ENCODE data around the gene TRMU. TPM values are rescaled to one million over a fixed set of nuclear protein-coding genes. Genes with fewer than 3 reads are reported as not detected.

Gene TRMU
- total and polyA plus RNA-seq, 2 of the 4 experiments (the other 2 are of a cell fraction) = 19.0 to 36.4 TPM

DNA sequence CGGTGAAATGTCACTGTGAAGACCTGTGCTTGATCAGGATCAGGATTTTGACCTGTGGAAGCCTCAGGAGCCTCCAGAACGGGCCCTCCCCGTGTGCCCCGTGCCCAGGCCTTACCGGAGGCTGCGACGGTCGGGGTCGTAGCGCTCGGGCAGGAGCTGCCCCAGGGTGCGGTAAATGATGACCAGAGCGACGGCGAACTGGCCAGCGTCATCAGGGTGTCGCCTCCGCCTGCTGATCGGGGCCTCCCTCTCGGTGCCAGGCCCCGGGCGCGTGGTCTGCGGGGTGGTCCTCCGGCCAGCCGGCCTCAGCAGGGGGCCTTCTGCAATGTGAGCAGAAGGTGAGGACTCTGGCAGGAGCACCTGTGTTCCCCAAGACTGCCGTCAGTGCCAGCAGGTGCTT is 46.2 kb downstream of the TRMU start:
- peaks cover 12% of the 10 kb centered on the region; the same call in 1 of the 2 replicates for H3K27me3 ChIP-seq (ENCODE audit: control insufficient read depth, insufficient read depth, low read length)
- intact Hi-C loops (cut with micrococcal nuclease) (no loop called here), in situ Hi-C loops (cut with MboI; ENCODE audit: low sequenced_read_pairs) (no loop called here), dilution Hi-C loops (cut with HindIII; ENCODE audit: low sequenced_read_pairs, unreplicated experiment) (no loop called here)
- H3K18ac ChIP-seq (ENCODE audit: low read depth, low read length) = no peak overlapping the region
- no peak overlapping the region for H3K4me3 ChIP-seq (ENCODE audit: insufficient read depth, low read depth, low read length)
- ATAC-seq (ENCODE audit: low read depth) (no peak), DNase-seq (no peak)
- CTCF ChIA-PET = no interaction called here
- H3K27ac ChIP-seq (ENCODE audit: insufficient read depth, low read length) = no peak overlapping the region
- no peaks in the 10 kb centered on the region; the same call in 1 of the 2 replicates for H3K4me1 ChIP-seq (ENCODE audit: control insufficient read depth, insufficient read depth, low read length)
- no peak overlapping the region for H3K4ac ChIP-seq (ENCODE audit: low read depth, low read length)
- no peak overlapping the region for H2AK5ac ChIP-seq (ENCODE audit: low read depth, low read length)
- H4K20me1 ChIP-seq (ENCODE audit: insufficient read depth, low read length) = no peaks in the 10 kb centered on the region
- H4K8ac ChIP-seq (ENCODE audit: low read depth in 2 of 2, low read length in 2 of 2) = no peak overlapping the region
- no peaks in the 10 kb centered on the region for H3K79me1 ChIP-seq (ENCODE audit: low read depth in 1 of 2, low read length in 2 of 2)
- no peak overlapping the region for H4K5ac ChIP-seq (ENCODE audit: low read depth, low read length)
- H3K36me3 ChIP-seq (ENCODE audit: control insufficient read depth, insufficient read depth, low read length) = no peaks in the 10 kb centered on the region
- H3K9me3 ChIP-seq (ENCODE audit: control insufficient read depth, insufficient read depth, low read length) = no peaks in the 10 kb centered on the region
- H2BK5ac ChIP-seq (ENCODE audit: low read depth, low read length, poor library complexity, severe bottlenecking) = no peak overlapping the region
- H2BK15ac ChIP-seq (ENCODE audit: low read depth, low read length) = no peak overlapping the region
- no peak overlapping the region for H2BK20ac ChIP-seq (ENCODE audit: low read depth, low read length)
- TF ChIP-seq MAZ (IDR thresholded peaks at IDR 0.05; ENCODE audit: borderline replicate concordance, low read depth, low read length) (no peak), MXI1 (IDR thresholded peaks at IDR 0.05; ENCODE audit: borderline replicate concordance, low read depth, low read length) (no peak), NFE2L2 (IDR thresholded peaks at IDR 0.05; ENCODE audit: low read depth, low read length) (no peak), SMC3 (IDR thresholded peaks at IDR 0.05; ENCODE audit: low read depth, low read length) (no peak), RAD21 (IDR thresholded peaks at IDR 0.05; ENCODE audit: low read length) (no peak), RCOR1 (IDR thresholded peaks at IDR 0.05; ENCODE audit: insufficient replicate concordance, low read length) (no peak), BHLHE40 (IDR thresholded peaks at IDR 0.05; ENCODE audit: low read depth, low read length) (no peak), RFX5 (IDR thresholded peaks at IDR 0.05; ENCODE audit: low read depth, low read length) (no peak), MAFK (IDR thresholded peaks at IDR 0.05; ENCODE audit: low read depth, low read length) (no peak), POLR2A (IDR thresholded peaks at IDR 0.05; ENCODE audit: low read depth, low read length) (no peak), FOS (IDR thresholded peaks at IDR 0.05; ENCODE audit: low read depth, low read length) (no peak), CHD1 (IDR thresholded peaks at IDR 0.05; ENCODE audit: low read depth, low read length) (no peak), CEBPB (IDR thresholded peaks at IDR 0.05; ENCODE audit: low read depth, low read length) (no peak)
- TF ChIP-seq, protein P1, sequence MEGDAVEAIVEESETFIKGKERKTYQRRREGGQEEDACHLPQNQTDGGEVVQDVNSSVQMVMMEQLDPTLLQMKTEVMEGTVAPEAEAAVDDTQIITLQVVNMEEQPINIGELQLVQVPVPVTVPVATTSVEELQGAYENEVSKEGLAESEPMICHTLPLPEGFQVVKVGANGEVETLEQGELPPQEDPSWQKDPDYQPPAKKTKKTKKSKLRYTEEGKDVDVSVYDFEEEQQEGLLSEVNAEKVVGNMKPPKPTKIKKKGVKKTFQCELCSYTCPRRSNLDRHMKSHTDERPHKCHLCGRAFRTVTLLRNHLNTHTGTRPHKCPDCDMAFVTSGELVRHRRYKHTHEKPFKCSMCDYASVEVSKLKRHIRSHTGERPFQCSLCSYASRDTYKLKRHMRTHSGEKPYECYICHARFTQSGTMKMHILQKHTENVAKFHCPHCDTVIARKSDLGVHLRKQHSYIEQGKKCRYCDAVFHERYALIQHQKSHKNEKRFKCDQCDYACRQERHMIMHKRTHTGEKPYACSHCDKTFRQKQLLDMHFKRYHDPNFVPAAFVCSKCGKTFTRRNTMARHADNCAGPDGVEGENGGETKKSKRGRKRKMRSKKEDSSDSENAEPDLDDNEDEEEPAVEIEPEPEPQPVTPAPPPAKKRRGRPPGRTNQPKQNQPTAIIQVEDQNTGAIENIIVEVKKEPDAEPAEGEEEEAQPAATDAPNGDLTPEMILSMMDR (conservative IDR thresholded peaks at IDR 0.05; ENCODE audit: low read depth, low read length) = no peak
- TF ChIP-seq, protein P2, sequence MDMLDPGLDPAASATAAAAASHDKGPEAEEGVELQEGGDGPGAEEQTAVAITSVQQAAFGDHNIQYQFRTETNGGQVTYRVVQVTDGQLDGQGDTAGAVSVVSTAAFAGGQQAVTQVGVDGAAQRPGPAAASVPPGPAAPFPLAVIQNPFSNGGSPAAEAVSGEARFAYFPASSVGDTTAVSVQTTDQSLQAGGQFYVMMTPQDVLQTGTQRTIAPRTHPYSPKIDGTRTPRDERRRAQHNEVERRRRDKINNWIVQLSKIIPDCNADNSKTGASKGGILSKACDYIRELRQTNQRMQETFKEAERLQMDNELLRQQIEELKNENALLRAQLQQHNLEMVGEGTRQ (IDR thresholded peaks at IDR 0.05; ENCODE audit: low read depth, low read length) = no peak
- TF ChIP-seq, protein P3, sequence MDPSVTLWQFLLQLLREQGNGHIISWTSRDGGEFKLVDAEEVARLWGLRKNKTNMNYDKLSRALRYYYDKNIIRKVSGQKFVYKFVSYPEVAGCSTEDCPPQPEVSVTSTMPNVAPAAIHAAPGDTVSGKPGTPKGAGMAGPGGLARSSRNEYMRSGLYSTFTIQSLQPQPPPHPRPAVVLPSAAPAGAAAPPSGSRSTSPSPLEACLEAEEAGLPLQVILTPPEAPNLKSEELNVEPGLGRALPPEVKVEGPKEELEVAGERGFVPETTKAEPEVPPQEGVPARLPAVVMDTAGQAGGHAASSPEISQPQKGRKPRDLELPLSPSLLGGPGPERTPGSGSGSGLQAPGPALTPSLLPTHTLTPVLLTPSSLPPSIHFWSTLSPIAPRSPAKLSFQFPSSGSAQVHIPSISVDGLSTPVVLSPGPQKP (IDR thresholded peaks at IDR 0.05; ENCODE audit: borderline replicate concordance, low read depth, low read length) = no peak
- 87% methylated on average over 20 of the region's 27 CpGs; no CpG with 5 or more reads in 1 of the 2 experiments for WGBS, 2 experiments (ENCODE audit: extremely low coverage in 2 of 2, insufficient read length in 1 of 2)
- H2AK9ac ChIP-seq (replicated peaks; ENCODE audit: low read depth, low read length, poor library complexity) = no peak overlapping the region
- no peaks in the 10 kb centered on the region for H3K9me1 ChIP-seq (ENCODE audit: insufficient read depth, low read length)
- H4K91ac ChIP-seq (ENCODE audit: insufficient read depth, low read depth, low read length) = no peak overlapping the region
- H3K9ac ChIP-seq (ENCODE audit: low read depth, low read length) = no peak overlapping the region
- H2AFZ ChIP-seq (replicated peaks; ENCODE audit: low read length, poor library complexity) = no peak overlapping the region
- no peak overlapping the region for H3K56ac ChIP-seq (ENCODE audit: extremely low read depth, insufficient read depth, low read length)
- no peak overlapping the region for H3K23ac ChIP-seq (ENCODE audit: low read depth, low read length)
- no peak overlapping the region for H3K4me2 ChIP-seq (ENCODE audit: low read depth, low read length)
- BruUV-seq (replicated peaks) = no TSS peak
- H2BK120ac ChIP-seq (ENCODE audit: low read depth, low read length) = no peak overlapping the region
- H3K14ac ChIP-seq (replicated peaks; ENCODE audit: low read depth, low read length) = no peak overlapping the region
- POLR2A ChIA-PET (ENCODE audit: unreplicated experiment) = no interaction called here
